Stomach smooth muscle (tissue), 2 donors: ENCODE data around the gene FAM32A.
A peak's percentile ranks its signal among the peaks of the same experiment; 100 is the strongest.

ENCODE experiments used
- H3K27ac ChIP-seq: one replicate; pipeline ENCODE4 v1.7.0; 2013; ENCODE audit warnings: mild to moderate bottlenecking, low read length, inconsistent platforms
- H3K27me3 ChIP-seq, 2 donors: one replicate each; pipeline ENCODE4 v1.7.0; 2013; ENCODE audit warnings: low read length in 2 of 2; ENCODE audit not compliant: insufficient read depth in 2 of 2, control insufficient read depth in 1 of 2
- H3K36me3 ChIP-seq, 2 donors: one replicate each; pipeline ENCODE4 v1.7.0; 2013; ENCODE audit warnings: low read length in 2 of 2; ENCODE audit not compliant: control insufficient read depth in 2 of 2, insufficient read depth in 2 of 2
- H3K4me1 ChIP-seq: one replicate; pipeline ENCODE4 v1.7.0; 2013; ENCODE audit warnings: low read length; ENCODE audit not compliant: control insufficient read depth, insufficient read depth
- H3K4me3 ChIP-seq, 2 donors: one replicate each; pipeline ENCODE4 v1.7.0; 2013; ENCODE audit warnings: low read length in 2 of 2
- H3K9ac ChIP-seq, 2 donors: one replicate each; pipeline ENCODE4 v1.7.0; 2013; ENCODE audit warnings: low read length in 2 of 2, mild to moderate bottlenecking in 1 of 2
- H3K9me3 ChIP-seq, 2 donors: one replicate each; pipeline ENCODE4 v1.7.0; 2013; ENCODE audit warnings: low read length in 2 of 2; ENCODE audit not compliant: control insufficient read depth in 2 of 2
- donor health status: healthy.
- donor health status: Pancreatic carcinoma.

Gene FAM32A

GRCh38 chr19:16190198-16190597, 5.0 kb downstream of the FAM32A start:
- peaks cover 19% of the 10 kb centered on the region for H3K4me1 ChIP-seq
- peaks cover 34 to 35% of the 10 kb centered on the region in 2 donors for H3K36me3 ChIP-seq
- no peak overlapping the region for H3K27ac ChIP-seq
- H3K27me3 ChIP-seq, result no peaks in the 10 kb centered on the region
- H3K4me3 ChIP-seq, result no peak overlapping the region
- no peaks in the 10 kb centered on the region for H3K9me3 ChIP-seq
- H3K9ac ChIP-seq, result no peak overlapping the region

- H3K36me3 ChIP-seq, result peaks cover 34 to 35% of the 10 kb centered on the region in 2 donors
- H3K4me1 ChIP-seq, result peaks cover 17% of the 10 kb centered on the region
- no peak overlapping the region for H3K4me3 ChIP-seq
- H3K27ac ChIP-seq, result no peak overlapping the region
- no peaks in the 10 kb centered on the region for H3K9me3 ChIP-seq
- no peaks in the 10 kb centered on the region for H3K27me3 ChIP-seq
- H3K9ac ChIP-seq, result no peak overlapping the region
Measured at GRCh38 chr19:16190736-16191135, 5.5 kb downstream of the FAM32A start.

GRCh38 chr19:16191216-16191908, 6.2 kb downstream of the FAM32A start:
- Histone ChIP-seq H3K27me3 (no peaks in the 10 kb centered on the region), H3K4me1 (peaks cover 13% of the 10 kb centered on the region), H3K4me3 (no peak overlapping the region), H3K27ac (no peak overlapping the region), H3K9me3 (no peaks in the 10 kb centered on the region), H3K9ac (no peak overlapping the region), H3K36me3 (peaks cover 34 to 35% of the 10 kb centered on the region in 2 donors)

GRCh38 chr19:16193466-16193865, 8.3 kb downstream of the FAM32A start:
- Histone ChIP-seq H3K9ac (no peak overlapping the region), H3K9me3 (no peaks in the 10 kb centered on the region), H3K4me1 (peaks cover 12% of the 10 kb centered on the region), H3K36me3 (peaks cover 28 to 30% of the 10 kb centered on the region in 2 donors), H3K27me3 (no peaks in the 10 kb centered on the region), H3K27ac (no peak overlapping the region), H3K4me3 (no peak overlapping the region)

GRCh38 chr19:16197188-16197621, 12.0 kb downstream of the FAM32A start:
- peak overlapping the region; percentile 74 to 80 for H3K9ac ChIP-seq
- H3K36me3 ChIP-seq, result peaks cover 2 to 15% of the 10 kb centered on the region in 2 donors
- H3K4me1 ChIP-seq, result peaks cover 26% of the 10 kb centered on the region
- H3K4me3 ChIP-seq, result peak overlapping the region; percentile 65 to 99
- H3K9me3 ChIP-seq, result no peaks in the 10 kb centered on the region
- no peaks in the 10 kb centered on the region for H3K27me3 ChIP-seq
- H3K27ac ChIP-seq, result peak overlapping the region; percentile 76

GRCh38 chr19:16197622-16198369, 12.6 kb downstream of the FAM32A start, which contains the start of gene AP1M1:
TSS of gene AP1M1 (plus strand) at chr19:16197911. CDS start at chr19:16198027, 116 bp downstream.
- H3K4me1 ChIP-seq, result peaks cover 30% of the 10 kb centered on the region
- peaks cover under 1 to 14% of the 10 kb centered on the region in 2 donors for H3K36me3 ChIP-seq
- peak within 1 kb of the TSS; percentile 80 to 96 for H3K9ac ChIP-seq
- H3K27ac ChIP-seq, result peak within 1 kb of the TSS; percentile 76
- peak within 1 kb of the TSS; percentile 65 to 99 for H3K4me3 ChIP-seq
- no peaks in the 10 kb centered on the region for H3K9me3 ChIP-seq
- no peaks in the 10 kb centered on the region for H3K27me3 ChIP-seq

GRCh38 chr19:16198370-16198651, 13.1 kb downstream of the FAM32A start:
- Histone ChIP-seq H3K27ac (peak overlapping the region; percentile 76), H3K4me1 (peaks cover 30% of the 10 kb centered on the region), H3K4me3 (peak overlapping the region; percentile 65 to 99), H3K9me3 (no peaks in the 10 kb centered on the region), H3K36me3 (peaks cover 5 to 19% of the 10 kb centered on the region in 2 donors), H3K9ac (peak overlapping the region; percentile 80 to 96), H3K27me3 (no peaks in the 10 kb centered on the region)

GRCh38 chr19:16199275-16199932, 14.2 kb downstream of the FAM32A start:
- H3K27ac ChIP-seq, result no peak overlapping the region
- no peak overlapping the region for H3K9ac ChIP-seq

GRCh38 chr19:16200038-16201010, 15.1 kb downstream of the FAM32A start:
- Histone ChIP-seq H3K27ac (no peak overlapping the region), H3K4me1 (peaks cover 33% of the 10 kb centered on the region), H3K27me3 (no peaks in the 10 kb centered on the region), H3K9me3 (no peaks in the 10 kb centered on the region), H3K9ac (no peak overlapping the region), H3K36me3 (peaks cover 17 to 30% of the 10 kb centered on the region in 2 donors), H3K4me3 (no peak overlapping the region)

More at GRCh38 chr19:16199275-16199932, 14.2 kb downstream of the FAM32A start:
- Histone ChIP-seq H3K27me3 (no peaks in the 10 kb centered on the region), H3K36me3 (peaks cover 16 to 26% of the 10 kb centered on the region in 2 donors), H3K9me3 (no peaks in the 10 kb centered on the region), H3K4me1 (peaks cover 30% of the 10 kb centered on the region), H3K4me3 (no peak overlapping the region)

- H3K27ac ChIP-seq, result no peak overlapping the region
- H3K4me3 ChIP-seq, result no peak overlapping the region
- no peaks in the 10 kb centered on the region for H3K27me3 ChIP-seq
- H3K9me3 ChIP-seq, result no peaks in the 10 kb centered on the region
- peaks cover 39% of the 10 kb centered on the region for H3K4me1 ChIP-seq
- no peak overlapping the region for H3K9ac ChIP-seq
- H3K36me3 ChIP-seq, result peaks cover 17 to 32% of the 10 kb centered on the region in 2 donors
Measured at GRCh38 chr19:16201011-16201391, 15.8 kb downstream of the FAM32A start.
